ENCODE measurements around the gene NFKBIE. TPM values are rescaled to one million over a fixed set of nuclear protein-coding genes. Genes with fewer than 3 reads are reported as not detected.

NFKBIE gene
- total RNA-seq, 2 experiments from 2014 or later, result 13.3 to 17.9 TPM

- ATAC-seq, result peak; percentile 18
- peaks cover 41% of the 10 kb centered on the region for H3K4me1 Mint-ChIP-seq (ENCODE audit: low read depth)
- ChIA-PET CTCF (interaction anchor here (0.7 to 7.1 kb wide), 23 partner anchors 10 to 451 kb away, joined by 3 to 52 read pairs (median 3); partner anchors contain the start of genes AARS2 and HSP90AB1), POLR2A (interaction anchor here (1.0 to 7.7 kb wide), 7 partner anchors 12 to 106 kb away, joined by 3 to 131 read pairs (median 7); partner anchors contain the start of genes HSP90AB1 and SLC35B2)
- peak; percentile 53 for DNase-seq
- H3K36me3 Mint-ChIP-seq (ENCODE audit: low read depth), result peaks cover 25% of the 10 kb centered on the region
- H3K27ac Mint-ChIP-seq, result peak overlapping the region; percentile 85
- H3K27me3 Mint-ChIP-seq, result no peaks in the 10 kb centered on the region
- intact Hi-C loops (cut with micrococcal nuclease), result no loop called here
- H3K4me3 Mint-ChIP-seq, result peak overlapping the region; percentile 89
- TF ChIP-seq, protein P1, sequence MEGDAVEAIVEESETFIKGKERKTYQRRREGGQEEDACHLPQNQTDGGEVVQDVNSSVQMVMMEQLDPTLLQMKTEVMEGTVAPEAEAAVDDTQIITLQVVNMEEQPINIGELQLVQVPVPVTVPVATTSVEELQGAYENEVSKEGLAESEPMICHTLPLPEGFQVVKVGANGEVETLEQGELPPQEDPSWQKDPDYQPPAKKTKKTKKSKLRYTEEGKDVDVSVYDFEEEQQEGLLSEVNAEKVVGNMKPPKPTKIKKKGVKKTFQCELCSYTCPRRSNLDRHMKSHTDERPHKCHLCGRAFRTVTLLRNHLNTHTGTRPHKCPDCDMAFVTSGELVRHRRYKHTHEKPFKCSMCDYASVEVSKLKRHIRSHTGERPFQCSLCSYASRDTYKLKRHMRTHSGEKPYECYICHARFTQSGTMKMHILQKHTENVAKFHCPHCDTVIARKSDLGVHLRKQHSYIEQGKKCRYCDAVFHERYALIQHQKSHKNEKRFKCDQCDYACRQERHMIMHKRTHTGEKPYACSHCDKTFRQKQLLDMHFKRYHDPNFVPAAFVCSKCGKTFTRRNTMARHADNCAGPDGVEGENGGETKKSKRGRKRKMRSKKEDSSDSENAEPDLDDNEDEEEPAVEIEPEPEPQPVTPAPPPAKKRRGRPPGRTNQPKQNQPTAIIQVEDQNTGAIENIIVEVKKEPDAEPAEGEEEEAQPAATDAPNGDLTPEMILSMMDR (IDR thresholded peaks at IDR 0.05), result no peak
- H3K9me3 Mint-ChIP-seq, result no peaks in the 10 kb centered on the region
Observed at GRCh38 chr6:44224029-44224964, 41.1 kb downstream of the NFKBIE start.

GRCh38 chr6:44223319-44224028 lies 41.9 kb downstream of the NFKBIE start, which contains the start of gene SLC29A1:
Gene SLC29A1 (plus strand): TSS chr6:44223595. CDS start chr6:44227314, 3,719 bp downstream.
- Mint-ChIP-seq H3K9me3 (no peaks in the 10 kb centered on the region), H3K4me3 (peak within 1 kb of the TSS; percentile 89), H3K27ac (peak within 1 kb of the TSS; percentile 85), H3K27me3 (peaks cover 1% of the 10 kb centered on the region), H3K36me3 (ENCODE audit: low read depth) (peaks cover 21% of the 10 kb centered on the region), H3K4me1 (ENCODE audit: low read depth) (peaks cover 47% of the 10 kb centered on the region)
- intact Hi-C loops (cut with micrococcal nuclease), result no loop called here
- TF ChIP-seq, protein P1 (IDR thresholded peaks at IDR 0.05), result no peak
- CTCF ChIA-PET, result interaction anchor here (0.6 to 7.1 kb wide), 18 partner anchors 10 to 450 kb away, joined by 3 to 52 read pairs (median 4); partner anchors contain the start of genes AARS2 and HSP90AB1
- POLR2A ChIA-PET, result interaction anchor here (0.6 to 7.7 kb wide), 6 partner anchors 12 to 1580 kb away, joined by 4 to 131 read pairs (median 16); partner anchors contain the start of genes HSP90AB1 and SLC35B2
- peak; percentile 88 for DNase-seq
- peak; percentile 71 for ATAC-seq

- ChIA-PET POLR2A (interaction anchor here (0.6 to 7.7 kb wide), 4 partner anchors 13 to 1579 kb away, joined by 4 to 131 read pairs (median 39); partner anchors contain the start of genes HSP90AB1 and SLC35B2), CTCF (interaction anchor here (0.6 to 7.1 kb wide), 9 partner anchors 11 to 50 kb away, joined by 3 to 52 read pairs (median 10); partner anchors contain the start of gene HSP90AB1)
- peak overlapping the region; percentile 48 for H3K27ac Mint-ChIP-seq
- H3K27me3 Mint-ChIP-seq, result peaks cover 6% of the 10 kb centered on the region
- no peaks in the 10 kb centered on the region for H3K9me3 Mint-ChIP-seq
- H3K4me1 Mint-ChIP-seq (ENCODE audit: low read depth), result peaks cover 52% of the 10 kb centered on the region
- TF ChIP-seq, protein P1 (IDR thresholded peaks at IDR 0.05), result no peak
- ATAC-seq, result peak; percentile 2
- H3K4me3 Mint-ChIP-seq, result peak overlapping the region; percentile 89
- intact Hi-C loops (cut with micrococcal nuclease), result no loop called here
- H3K36me3 Mint-ChIP-seq (ENCODE audit: low read depth), result peaks cover 21% of the 10 kb centered on the region
- peak; percentile 27 for DNase-seq
Observed at GRCh38 chr6:44222486-44223318, 42.6 kb downstream of the NFKBIE start.

DNA sequence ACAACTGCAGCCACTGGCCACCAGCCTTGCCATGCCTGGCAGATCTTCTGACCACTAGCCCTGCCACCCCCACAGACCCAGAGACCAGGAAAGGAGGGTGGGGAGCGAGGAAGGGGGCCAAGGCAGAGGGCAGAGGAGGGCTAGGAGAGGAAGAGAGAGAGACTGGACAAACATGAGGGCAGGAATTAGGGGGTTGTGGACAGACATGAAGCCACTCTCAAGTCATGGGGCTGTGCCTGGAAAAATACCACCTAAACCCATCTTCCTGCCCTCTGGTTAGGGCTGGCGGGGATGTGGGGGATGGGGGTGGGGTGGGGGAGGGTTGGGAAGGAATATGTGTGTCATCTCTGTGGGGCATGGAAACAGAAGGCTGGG lies 43.4 kb downstream of the NFKBIE start:
- ATAC-seq (no peak), DNase-seq (peak; percentile 20)
- H3K9me3 Mint-ChIP-seq, result no peaks in the 10 kb centered on the region
- peaks cover 6% of the 10 kb centered on the region for H3K27me3 Mint-ChIP-seq
- ChIA-PET CTCF (interaction anchor here (0.6 to 7.1 kb wide), 13 partner anchors 9 to 50 kb away, joined by 3 to 52 read pairs (median 6); partner anchors contain the start of gene SLC35B2), POLR2A (interaction anchor here (0.9 to 7.7 kb wide), 3 partner anchors 14 to 452 kb away, joined by 3 to 131 read pairs (median 54); partner anchors contain the start of genes HSP90AB1 and VEGFA)
- TF ChIP-seq, protein P1 (IDR thresholded peaks at IDR 0.05), result no peak
- peaks cover 16% of the 10 kb centered on the region for H3K36me3 Mint-ChIP-seq (ENCODE audit: low read depth)
- H3K4me1 Mint-ChIP-seq (ENCODE audit: low read depth), result peaks cover 52% of the 10 kb centered on the region
- H3K27ac Mint-ChIP-seq, result no peak overlapping the region
- H3K4me3 Mint-ChIP-seq, result no peak overlapping the region
- intact Hi-C loops (cut with micrococcal nuclease), result no loop called here

Data from activated CD8-positive, alpha-beta T cell treated with anti-CD3 and anti-CD28 coated beads for 36 hours (primary cell).